ENCODE results near the gene MICU1. TPM values are rescaled to one million over a fixed set of nuclear protein-coding genes. Genes with fewer than 3 reads are reported as not detected.

Gene MICU1
- total RNA-seq, 1 donor from 2014 or later = 29.2 TPM

DNA sequence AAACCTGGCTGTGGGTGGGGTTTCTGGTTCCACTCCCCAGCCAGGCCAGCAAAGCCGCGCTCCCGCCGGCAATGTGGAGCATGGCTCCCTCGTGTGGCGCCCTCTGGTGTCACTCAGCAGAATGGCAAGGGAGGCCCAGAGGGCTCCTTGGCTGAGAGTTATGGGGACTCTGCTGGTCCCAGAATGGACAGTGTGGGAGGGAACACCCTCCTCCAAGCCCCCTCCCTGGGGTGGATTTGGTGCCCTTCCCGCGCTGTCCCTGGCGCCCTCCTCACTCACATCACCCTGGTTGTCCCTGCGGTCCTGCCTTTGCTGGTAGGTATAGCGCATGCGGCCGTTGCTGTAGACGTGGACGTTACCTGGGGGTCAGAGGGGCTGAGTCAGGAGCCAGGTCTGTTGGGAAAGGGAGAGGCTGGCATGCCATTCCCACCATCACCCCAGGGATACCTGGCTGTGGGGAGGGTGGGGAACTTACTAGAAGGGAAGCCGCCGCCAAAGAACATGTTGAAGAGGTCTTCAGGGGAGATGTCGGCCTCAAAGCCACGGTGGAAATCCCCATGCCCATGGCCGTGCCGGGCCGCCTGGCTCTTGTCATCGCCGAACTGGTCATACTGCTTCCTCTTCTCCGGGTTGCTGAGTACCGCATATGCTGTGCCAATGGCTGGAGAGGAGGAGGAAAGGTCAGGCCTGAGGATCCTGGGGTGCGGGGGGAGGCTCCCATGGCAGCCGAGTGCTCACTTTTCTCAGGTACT is 285.2 kb downstream of the MICU1 start:
- no peak for TF ChIP-seq POLR2A (IDR thresholded peaks at IDR 0.05)
- no peak for TF ChIP-seq POLR2AphosphoS5 (IDR thresholded peaks at IDR 0.05; ENCODE audit: insufficient read depth in 1 of 2, low read depth in 1 of 2)
- peak; percentile 67 to 93 (median 93) for TF ChIP-seq CTCF (IDR thresholded peaks at IDR 0.05)
- intact Hi-C loops (cut with DNase I) = no loop called here
- Histone ChIP-seq H3K27me3 (no peaks in the 10 kb centered on the region), H3K36me3 (peaks cover 0 to 63% of the 10 kb centered on the region in 2 donors), H3K4me1 (peaks cover 28% of the 10 kb centered on the region), H3K27ac (no peak overlapping the region), H3K4me3 (no peak overlapping the region), H3K9me3 (no peaks in the 10 kb centered on the region)
- DNase-seq (ENCODE audit: extremely low spot score in 2 of 2) = no peak

GRCh38 chr10:72338180-72338579 is 287.7 kb downstream of the MICU1 start:
- H3K36me3 ChIP-seq = peaks cover 0 to 49% of the 10 kb centered on the region in 2 donors
- H3K4me3 ChIP-seq = no peak overlapping the region
- intact Hi-C loops (cut with DNase I) = loop anchor here (5.0 to 10.0 kb wide), 3 partner anchors 221 to 373 kb away; partner anchors contain the start of gene CHST3
- no peak for TF ChIP-seq POLR2A (IDR thresholded peaks at IDR 0.05)
- TF ChIP-seq POLR2AphosphoS5 (IDR thresholded peaks at IDR 0.05; ENCODE audit: insufficient read depth in 1 of 2, low read depth in 1 of 2) = no peak
- no peak for TF ChIP-seq CTCF (IDR thresholded peaks at IDR 0.05)
- H3K27me3 ChIP-seq = no peaks in the 10 kb centered on the region
- H3K4me1 ChIP-seq = peaks cover 52% of the 10 kb centered on the region
- no peak for DNase-seq (ENCODE audit: extremely low spot score in 2 of 2)
- H3K9me3 ChIP-seq = no peaks in the 10 kb centered on the region
- no peak overlapping the region for H3K27ac ChIP-seq

GRCh38 chr10:72337722-72338121 is 288.2 kb downstream of the MICU1 start:
- peaks cover 55% of the 10 kb centered on the region for H3K4me1 ChIP-seq
- no peak for DNase-seq (ENCODE audit: extremely low spot score in 2 of 2)
- H3K4me3 ChIP-seq = no peak overlapping the region
- peaks cover 0 to 45% of the 10 kb centered on the region in 2 donors for H3K36me3 ChIP-seq
- H3K27me3 ChIP-seq = no peaks in the 10 kb centered on the region
- no peak for TF ChIP-seq POLR2A (IDR thresholded peaks at IDR 0.05)
- no peaks in the 10 kb centered on the region for H3K9me3 ChIP-seq
- intact Hi-C loops (cut with DNase I) = loop anchor here (5.0 to 10.0 kb wide), 3 partner anchors 220 to 373 kb away; partner anchors contain the start of gene CHST3
- peak overlapping the region; percentile 75 for H3K27ac ChIP-seq

DNA sequence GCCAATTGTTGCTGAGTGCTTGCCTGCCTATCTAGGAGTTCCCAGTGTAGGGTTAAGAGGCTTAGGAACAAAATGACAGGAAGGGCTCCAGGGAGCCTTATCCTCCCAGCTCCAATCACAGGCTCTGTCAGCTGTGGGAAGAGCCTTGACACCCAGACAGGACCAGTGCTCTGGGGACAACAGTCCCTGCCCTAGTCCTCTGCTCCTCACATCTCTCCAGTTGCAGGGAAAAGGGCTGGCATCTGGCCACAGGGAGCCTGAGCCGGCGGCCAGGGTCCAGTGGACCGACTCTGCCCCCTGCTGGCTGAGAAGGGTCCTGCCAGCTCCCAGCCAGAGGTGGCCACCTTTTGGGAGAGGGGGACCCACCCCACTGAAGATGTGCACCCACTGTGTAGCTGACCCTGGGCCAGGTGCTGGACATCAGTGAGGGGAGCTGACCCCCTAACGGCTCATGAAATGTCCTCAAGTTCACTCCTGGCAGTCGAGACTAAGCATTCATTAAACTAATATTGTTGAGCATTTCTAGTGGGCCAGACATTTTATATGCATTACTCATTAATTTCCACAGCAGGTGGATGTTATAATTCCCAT is 288.7 kb downstream of the MICU1 start:
- Histone ChIP-seq H3K9me3 (no peaks in the 10 kb centered on the region), H3K4me1 (peaks cover 61% of the 10 kb centered on the region), H3K27me3 (no peaks in the 10 kb centered on the region), H3K36me3 (peaks cover 0 to 39% of the 10 kb centered on the region in 2 donors), H3K27ac (peak overlapping the region; percentile 75), H3K4me3 (no peak overlapping the region)
- no peak for DNase-seq (ENCODE audit: extremely low spot score in 2 of 2)
- intact Hi-C loops (cut with DNase I) = loop anchor here (5.0 to 10.0 kb wide), 3 partner anchors 220 to 372 kb away; partner anchors contain the start of gene CHST3
- TF ChIP-seq CTCF (IDR thresholded peaks at IDR 0.05) (peak; percentile 86 to 99 (median 98)), POLR2A (IDR thresholded peaks at IDR 0.05) (no peak), POLR2AphosphoS5 (IDR thresholded peaks at IDR 0.05; ENCODE audit: insufficient read depth in 1 of 2, low read depth in 1 of 2) (peak; percentile 67 to 75)

DNA sequence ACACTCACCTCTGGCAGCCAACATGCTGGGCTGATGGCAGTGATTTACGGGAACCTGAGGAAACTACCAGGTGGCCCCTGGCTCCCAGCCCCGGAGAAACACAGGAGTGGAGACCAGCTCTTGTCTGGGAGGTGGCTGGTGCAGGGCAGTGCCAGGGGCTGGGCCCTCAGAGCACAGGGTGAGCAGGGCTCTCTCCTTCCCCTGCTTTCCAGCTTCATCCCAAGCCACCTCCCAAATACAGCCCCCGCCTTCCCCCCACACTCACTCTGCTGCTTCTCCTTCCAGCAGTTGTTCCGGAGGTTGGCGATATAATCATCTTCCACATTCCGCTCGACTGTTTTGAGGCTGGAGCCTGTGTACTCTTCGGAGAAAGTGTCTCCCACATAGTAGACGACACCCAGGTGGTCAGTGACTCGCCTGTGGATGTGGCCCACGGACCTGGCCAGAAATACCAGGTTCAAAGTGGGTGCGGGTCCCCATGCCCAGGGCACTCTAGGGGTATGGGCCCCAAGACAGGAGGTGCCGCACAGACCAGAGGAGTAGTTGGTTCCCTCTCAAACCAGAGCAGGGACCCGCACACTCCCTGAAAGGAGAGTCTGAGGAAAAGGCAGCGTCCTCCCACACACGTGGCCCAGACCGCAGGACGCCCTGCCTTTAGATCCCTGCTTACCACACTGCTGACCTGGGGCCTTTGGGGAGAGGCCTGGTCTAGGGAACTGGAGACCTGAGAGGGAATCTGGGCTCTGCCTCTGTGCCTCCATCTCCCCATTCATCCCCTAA is 289.4 kb downstream of the MICU1 start:
- Histone ChIP-seq H3K4me3 (no peak overlapping the region), H3K36me3 (peaks cover 0 to 38% of the 10 kb centered on the region in 2 donors), H3K4me1 (peaks cover 68% of the 10 kb centered on the region), H3K27me3 (no peaks in the 10 kb centered on the region), H3K9me3 (no peaks in the 10 kb centered on the region), H3K27ac (peak overlapping the region; percentile 75)
- no peak for DNase-seq (ENCODE audit: extremely low spot score in 2 of 2)
- no peak for TF ChIP-seq POLR2AphosphoS5 (IDR thresholded peaks at IDR 0.05; ENCODE audit: insufficient read depth in 1 of 2, low read depth in 1 of 2)
- TF ChIP-seq CTCF (IDR thresholded peaks at IDR 0.05) = no peak
- TF ChIP-seq POLR2A (IDR thresholded peaks at IDR 0.05) = no peak
- intact Hi-C loops (cut with DNase I) = loop anchor here (5.0 to 10.0 kb wide), 3 partner anchors 219 to 372 kb away; partner anchors contain the start of gene CHST3
